ENCODE data around the gene ROCK1. TPM values are rescaled to one million over a fixed set of nuclear protein-coding genes. Genes with fewer than 3 reads are reported as not detected.

ROCK1 gene
- polyA plus RNA-seq, 5 donors = 54.8 to 92.5 (median 82.1) TPM

DNA sequence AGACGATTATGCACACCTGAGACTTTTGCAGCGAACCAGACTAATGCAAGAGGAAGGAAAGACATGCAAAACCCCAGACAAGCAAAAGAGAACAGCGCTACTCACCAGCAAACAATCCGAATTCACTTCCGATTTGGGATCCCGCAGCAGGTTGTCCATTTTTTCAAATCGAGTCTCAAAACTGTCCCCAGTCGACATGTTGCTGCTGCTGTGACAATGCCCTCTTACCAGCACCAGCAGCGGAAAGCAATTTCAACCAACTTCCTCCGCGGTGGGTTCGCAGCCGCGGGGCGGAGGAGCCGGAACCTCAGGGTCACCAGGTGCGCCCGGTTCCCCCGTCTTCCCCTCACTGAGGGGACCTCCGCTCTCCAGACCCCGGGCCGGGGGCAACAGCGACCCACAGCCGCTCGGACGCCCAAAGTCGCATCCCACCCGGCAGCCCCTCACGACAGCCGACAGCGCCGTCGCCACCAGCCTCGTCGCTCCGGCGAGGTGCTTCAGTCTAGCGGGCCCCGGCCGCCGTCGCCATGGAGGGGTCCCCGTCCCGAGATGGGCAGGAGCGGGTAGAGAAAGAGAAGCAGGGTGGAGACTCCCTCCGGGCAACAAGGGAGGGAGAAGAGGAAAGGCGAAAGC is 784 bp downstream of the ROCK1 start:
- DNase-seq = peak; percentile 21 to 44

- DNase-seq = no peak
These were observed 1.5 kb downstream of the ROCK1 start for GRCh38 chr18:21109936-21110712.

DNA sequence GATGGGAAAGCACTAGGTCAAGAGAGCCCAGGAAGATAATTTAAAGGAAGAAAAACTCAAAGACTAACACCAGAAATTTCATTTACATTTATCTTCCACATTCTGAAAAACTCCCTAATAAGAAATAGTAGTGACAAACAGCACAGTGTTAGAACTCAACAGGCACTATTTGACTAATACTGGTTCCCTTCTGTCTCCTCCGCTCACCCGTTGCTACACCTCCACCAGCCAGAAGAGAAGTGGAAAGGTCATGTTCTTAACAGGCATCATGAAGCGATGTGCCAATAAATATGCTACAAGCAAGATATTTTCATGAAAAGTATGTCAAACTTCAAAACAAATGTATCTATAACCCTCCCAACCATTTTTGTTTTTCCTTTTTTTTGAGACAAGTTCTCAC is 5.7 kb downstream of the ROCK1 start:
- no peak for DNase-seq

DNA sequence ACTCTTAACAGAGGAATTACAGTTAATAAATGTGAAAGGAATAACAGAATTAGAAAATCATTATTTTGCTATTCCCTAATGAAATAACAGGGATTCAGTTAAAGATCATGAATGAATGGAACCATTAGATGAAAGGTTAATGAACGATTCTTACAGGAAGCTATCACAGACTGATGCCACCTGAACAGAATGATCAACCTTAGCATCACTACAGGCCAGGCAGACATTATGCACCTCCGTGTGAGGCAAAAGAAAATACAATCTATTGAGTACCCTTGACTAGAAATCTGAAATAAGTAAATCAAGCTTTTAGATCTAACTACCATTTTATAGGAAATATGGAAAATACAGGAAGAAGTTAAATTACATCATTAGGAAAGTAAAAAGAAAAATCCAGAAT is 10.4 kb downstream of the ROCK1 start:
- DNase-seq = no peak

GRCh38 chr18:21100678-21101077 is 10.9 kb downstream of the ROCK1 start:
- DNase-seq = no peak

DNA sequence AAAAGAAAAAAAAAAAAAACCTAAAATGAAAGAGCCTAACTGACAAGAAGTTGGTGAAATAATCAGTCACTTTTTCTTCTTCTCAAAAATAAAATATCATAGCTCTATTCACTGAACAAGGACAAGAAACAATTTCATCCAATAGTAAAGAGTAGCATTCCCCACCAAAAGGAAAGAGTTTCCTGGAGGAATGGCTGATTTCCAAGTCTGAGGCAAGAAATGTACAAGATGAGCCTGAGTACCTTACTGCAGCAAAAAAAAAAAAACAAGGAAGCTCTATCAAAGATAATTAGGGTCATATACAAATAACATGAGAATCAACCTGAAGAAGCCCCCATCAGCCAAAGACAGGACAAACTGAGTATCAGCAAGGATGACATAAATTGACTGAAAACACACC is 11.5 kb downstream of the ROCK1 start:
- no peak for DNase-seq

GRCh38 chr18:21099442-21099841 is 12.2 kb downstream of the ROCK1 start:
- no peak for DNase-seq

- DNase-seq = no peak
These were observed 14.9 kb downstream of the ROCK1 start for GRCh38 chr18:21096760-21097159.

- no peak for DNase-seq
These were observed 18.5 kb downstream of the ROCK1 start for GRCh38 chr18:21093133-21093532.

GRCh38 chr18:21090680-21091079 is 20.9 kb downstream of the ROCK1 start:
- DNase-seq = no peak

DNA sequence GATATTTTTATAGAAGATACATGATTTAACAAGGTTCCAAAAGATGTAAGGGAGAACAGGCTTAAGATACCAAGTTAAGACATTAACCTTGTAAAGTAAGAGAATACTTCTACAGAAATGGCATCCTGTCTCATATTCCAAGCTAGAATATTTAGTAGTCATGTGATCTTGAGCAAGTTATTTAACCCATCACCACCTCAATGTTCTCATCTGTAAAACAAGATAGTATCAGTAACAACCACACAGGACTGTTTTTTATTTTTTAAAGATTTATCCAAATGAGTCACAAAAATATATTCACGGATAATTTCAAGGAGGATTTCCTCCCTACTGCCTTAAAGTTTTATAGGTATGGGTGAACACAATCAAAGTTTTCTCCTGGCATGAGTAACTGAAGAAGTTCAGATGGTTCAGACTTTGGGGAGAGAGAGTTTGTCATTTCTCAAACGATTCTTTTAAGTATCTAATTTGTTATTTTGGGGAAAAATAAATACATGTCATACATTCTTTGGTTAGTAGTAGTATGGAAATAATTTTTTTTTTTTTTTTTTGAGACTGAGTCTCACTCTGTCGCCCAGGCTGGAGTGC is 25.9 kb downstream of the ROCK1 start:
- no peak for DNase-seq

GRCh38 chr18:21084511-21085078 is 27.0 kb downstream of the ROCK1 start:
- no peak for DNase-seq

DNA sequence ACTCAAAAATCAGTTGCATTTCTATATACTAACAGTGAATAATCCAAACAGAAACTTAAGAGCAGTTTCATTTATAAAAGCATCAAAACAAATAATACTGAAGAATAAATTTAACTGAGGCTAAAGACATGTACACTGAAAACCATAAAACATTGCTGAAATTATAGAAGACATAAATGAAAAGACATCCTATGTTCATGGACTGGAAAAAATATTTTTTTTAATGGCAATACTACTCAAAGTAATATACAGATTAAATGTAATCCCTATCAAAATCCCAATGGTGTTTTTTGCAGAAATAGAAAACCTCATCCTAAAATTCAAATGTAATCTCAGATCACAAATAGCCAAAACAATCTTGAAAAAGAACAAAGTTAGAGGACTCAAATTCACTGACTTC is 28.6 kb downstream of the ROCK1 start:
- DNase-seq = no peak

- no peak for DNase-seq
These were observed 30.2 kb downstream of the ROCK1 start for GRCh38 chr18:21081426-21081825.

DNA sequence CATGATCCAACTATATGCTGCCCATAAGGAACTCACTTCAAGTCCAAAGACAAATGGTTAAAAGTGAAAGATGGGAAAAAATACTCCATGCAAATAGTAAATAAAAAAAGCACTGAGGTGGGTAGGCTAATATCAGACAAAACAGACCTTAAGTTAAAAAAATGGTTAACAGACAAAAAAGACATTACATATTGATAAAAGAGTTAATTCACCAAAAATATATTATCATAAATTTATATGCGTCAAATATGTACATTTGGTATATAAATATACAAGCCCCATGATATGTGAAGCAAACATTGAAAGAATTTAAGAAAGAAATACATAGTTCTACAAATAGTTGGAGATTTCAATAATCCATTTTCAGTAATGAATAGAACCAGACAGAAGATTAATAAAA is 31.0 kb downstream of the ROCK1 start:
- no peak for DNase-seq

DNA sequence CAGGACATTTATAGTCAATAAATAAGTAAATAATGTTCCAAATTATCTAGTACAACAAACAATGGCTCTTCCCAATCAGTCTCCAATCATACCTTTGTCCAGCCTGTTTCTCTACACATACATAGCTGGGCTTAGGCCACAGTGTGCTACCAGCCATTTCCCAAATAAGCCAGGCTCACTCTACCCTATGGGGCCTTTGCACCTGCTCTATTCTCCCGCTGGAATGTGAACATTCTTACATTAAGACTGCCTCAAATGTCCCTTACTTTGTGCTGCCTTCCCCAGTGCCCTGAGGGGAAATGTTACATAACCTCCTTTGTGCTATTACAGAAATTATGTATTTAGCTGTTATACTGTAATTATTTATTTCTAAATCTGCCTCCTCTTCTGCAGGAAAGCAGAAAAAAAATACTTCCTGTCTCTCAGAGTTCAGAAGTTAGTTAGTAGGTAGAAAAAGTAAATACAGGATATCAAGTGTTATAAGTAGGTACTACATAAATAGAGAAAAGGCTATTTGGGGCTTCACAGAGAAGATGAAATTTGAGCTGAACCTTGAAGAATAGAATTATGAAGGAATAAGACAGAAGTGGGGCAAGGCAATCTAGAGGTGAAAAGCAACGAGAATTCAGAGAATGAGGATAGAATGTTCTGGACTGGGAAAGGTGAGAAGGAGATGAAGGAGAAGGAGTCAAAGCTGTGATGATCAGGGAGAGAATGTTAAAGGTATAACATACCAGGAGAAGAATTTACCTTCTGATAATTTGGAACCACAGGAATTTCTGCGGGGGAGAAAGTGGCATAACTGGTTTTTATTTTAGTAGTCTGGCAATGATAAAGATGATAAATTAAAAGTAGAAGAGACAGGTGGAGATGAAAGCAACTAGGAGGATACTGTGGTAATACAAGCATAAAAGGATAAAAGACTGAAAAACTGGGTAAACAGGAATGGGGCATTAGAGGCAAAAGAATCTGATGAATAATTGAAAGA is 37.0 kb downstream of the ROCK1 start:
- DNase-seq = no peak

GRCh38 chr18:21073180-21073579 is 38.4 kb downstream of the ROCK1 start:
- no peak for DNase-seq

DNA sequence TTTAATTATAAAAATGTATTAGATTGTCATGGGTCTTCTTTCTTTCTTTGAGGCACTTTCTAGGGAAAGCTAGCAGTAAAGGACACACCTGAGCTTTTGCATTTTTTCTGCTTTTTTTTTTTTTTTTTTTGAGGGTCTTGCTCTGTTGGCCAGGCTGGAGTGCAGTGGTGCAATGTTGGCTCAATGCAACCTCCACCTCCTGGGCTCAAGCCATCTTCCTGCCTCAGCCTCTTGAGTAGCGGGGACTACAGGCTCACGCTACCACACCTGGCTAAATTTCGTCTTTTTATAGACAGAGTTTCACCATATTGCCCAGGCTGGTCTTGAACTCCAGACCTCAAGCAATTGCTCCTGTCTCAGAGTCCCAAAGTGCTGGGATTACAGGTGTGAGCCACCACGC is 40.5 kb downstream of the ROCK1 start:
- no peak for DNase-seq

- DNase-seq = no peak
These were observed 42.1 kb downstream of the ROCK1 start for GRCh38 chr18:21069468-21069867.

DNA sequence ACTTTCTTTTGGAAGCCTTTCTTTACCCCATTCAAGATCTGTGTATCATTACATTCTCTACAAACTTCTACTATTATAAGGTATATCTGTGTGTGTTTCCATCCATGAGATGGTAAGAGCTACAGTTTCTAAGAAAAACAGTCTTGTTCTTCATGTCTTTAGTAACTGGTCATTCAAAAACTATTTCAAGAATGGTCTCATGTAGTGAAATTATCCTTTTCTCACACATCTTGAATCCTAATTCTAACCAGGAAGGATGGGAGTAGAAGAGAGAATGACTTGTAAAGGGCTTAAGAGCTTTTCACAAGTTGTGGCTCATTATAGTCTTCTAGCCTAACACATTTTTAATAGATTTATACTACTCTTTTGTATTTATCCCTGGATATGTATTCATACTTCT is 47.3 kb downstream of the ROCK1 start:
- DNase-seq = no peak

GRCh38 chr18:21063011-21063410 is 48.6 kb downstream of the ROCK1 start:
- DNase-seq = no peak

DNA sequence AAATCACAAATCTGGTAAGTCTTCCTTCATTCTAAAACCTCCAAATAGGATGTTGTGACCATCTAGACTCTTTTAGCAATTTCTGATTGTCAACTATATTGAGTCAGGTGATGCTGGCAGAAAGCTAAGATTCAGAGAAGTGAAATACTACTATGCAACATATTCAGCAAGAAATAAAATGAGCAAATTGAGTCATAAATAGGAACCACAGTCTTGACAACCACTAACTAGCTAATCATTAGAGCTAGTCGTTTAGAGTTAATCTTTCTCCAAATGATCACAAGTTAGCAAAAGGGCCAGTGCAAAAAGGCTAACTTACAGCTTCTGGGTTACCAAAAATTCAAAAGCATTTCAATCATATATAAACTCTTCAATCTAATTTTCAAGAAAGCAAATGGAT is 54.5 kb downstream of the ROCK1 start:
- no peak for DNase-seq
